H1 (cell line): ENCODE measurements around the gene USP37. TPM values are rescaled to one million over a fixed set of nuclear protein-coding genes. Genes with fewer than 3 reads are reported as not detected.
A peak's percentile ranks its signal among the peaks of the same experiment; 100 is the strongest.

ENCODE experiments used
- BCL11A ChIP-seq, 2 experiments: IDR thresholded peaks; one replicate each; pipeline ENCODE4 v1.6.1; 2011; ENCODE audit warnings: low read depth in 2 of 2, low read length in 2 of 2, mild to moderate bottlenecking in 2 of 2
- CHD7 ChIP-seq: fragments of 300-600 bp; sonication (generic); IDR thresholded peaks from 2 replicates; pipeline ENCODE4 v1.7.1; 2012; ENCODE audit warnings: low read length, moderate library complexity, mild to moderate bottlenecking, inconsistent platforms; ENCODE audit not compliant: insufficient replicate concordance
- GABPA ChIP-seq: IDR thresholded peaks from 2 replicates; pipeline ENCODE4 v1.6.1; 2011; ENCODE audit warnings: mild to moderate bottlenecking, low read length, moderate library complexity, borderline replicate concordance; ENCODE audit not compliant: insufficient read depth
- POLR2A ChIP-seq, 2 experiments: IDR thresholded peaks; 1 replicate in 1 of 2; 2 replicates in 1 of 2; pipeline ENCODE4 v1.6.1; 2011; ENCODE audit warnings: low read depth in 2 of 2, low read length in 2 of 2, mild to moderate bottlenecking in 2 of 2; ENCODE audit errors: control extremely low read depth in 1 of 2
- POU5F1 ChIP-seq: IDR thresholded peaks from 2 replicates; pipeline ENCODE4 v1.6.1; 2011; ENCODE audit warnings: low read depth, mild to moderate bottlenecking, low read length, moderate library complexity
- RAD21 ChIP-seq, 2 experiments: IDR thresholded peaks in 1 of 2; conservative IDR thresholded peaks in 1 of 2; 2 replicates each; pipeline ENCODE4 v1.6.1; 2011; ENCODE audit warnings: low read depth in 2 of 2, low read length in 2 of 2, improper control_type of control experiment in 1 of 2, inconsistent platforms in 1 of 2, mild to moderate bottlenecking in 1 of 2, moderate library complexity in 1 of 2
- SP2 ChIP-seq: IDR thresholded peaks from 2 replicates; pipeline ENCODE4 v1.6.1; 2012; ENCODE audit warnings: mild to moderate bottlenecking, low read length, inconsistent platforms
- SRF ChIP-seq: IDR thresholded peaks from 2 replicates; pipeline ENCODE4 v1.6.1; 2011; ENCODE audit warnings: mild to moderate bottlenecking, low read depth, low read length, moderate library complexity
- TAF7 ChIP-seq: optimal IDR thresholded peaks from 2 replicates; pipeline ENCODE3; 2011; ENCODE audit warnings: low read depth, mild to moderate bottlenecking, inconsistent platforms, low read length, moderate library complexity, borderline replicate concordance
- YY1 ChIP-seq: IDR thresholded peaks from 2 replicates; pipeline ENCODE4 v1.6.1; 2011; ENCODE audit warnings: low read depth, mild to moderate bottlenecking, low read length
- polyA plus RNA-seq, 7 experiments: library from polyadenylated mRNA; depleted of rRNA in 3 of 7; stranded (reverse) in 5 of 7; unstranded in 2 of 7; fragments of >200 nt in 5 of 7; fragments of 200-250 nt in 2 of 7; gene quantifications; 1 replicate in 5 of 7; 2 replicates in 1 of 7; 4 replicates in 1 of 7; pipeline versions ENCODE4 v1.2.1 to v1.2.3, GENCODE V29; 2011 to 2013; ENCODE audit warnings: missing spikeins in 2 of 7, mixed read lengths in 2 of 7
- total RNA-seq: library from RNA; stranded (reverse); fragmentation: NEBNext Ultra II Directional; extraction: Animal tissue kit (Norgen Biotek cat#: 25700); gene quantifications from 2 replicates; pipeline ENCODE4 v1.2.1, GENCODE V29; 2021
- TF ChIP-seq, protein P1 (sequence below): IDR thresholded peaks from 2 replicates; pipeline ENCODE4 v1.6.1; 2012; ENCODE audit warnings: inconsistent platforms

Gene USP37
- total and polyA plus RNA-seq, 2 of the 8 experiments (the other 6 are each of a cell fraction or from before 2014, with no cell fraction given): 3.8 to 29.1 TPM

DNA sequence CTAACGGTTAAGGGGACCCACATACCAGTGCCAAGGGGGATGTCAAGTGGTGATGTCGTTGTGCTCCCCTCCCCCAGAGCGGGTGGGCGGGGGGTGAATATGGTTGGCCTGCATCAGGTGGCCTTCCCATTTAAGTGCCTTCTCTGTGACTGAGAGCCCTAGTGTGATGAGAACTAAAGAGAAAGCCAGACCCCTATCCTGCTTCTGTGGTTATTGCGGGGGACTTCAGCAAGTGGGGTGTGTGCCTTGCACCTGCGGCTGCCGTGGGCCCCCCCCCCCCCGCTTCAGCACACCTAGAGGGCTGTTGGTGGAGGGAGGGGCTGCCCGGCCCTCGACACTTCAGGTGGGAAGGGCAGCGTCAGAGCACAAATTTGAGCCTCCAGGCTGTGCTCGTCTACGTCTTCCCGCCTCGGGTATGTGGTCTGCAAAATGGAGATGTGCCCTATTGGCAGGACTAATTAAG lies 162.4 kb downstream of the USP37 start (continued):
- TF ChIP-seq CHD7: no peak
- TF ChIP-seq SRF: no peak
- TF ChIP-seq BCL11A (IDR thresholded peaks at IDR 0.05; ENCODE audit: low read depth in 2 of 2, low read length in 2 of 2): no peak
- TF ChIP-seq POU5F1: no peak
- 0 out of 2 replicates have a peak, but pooled peaks have one; percentile 6 for TF ChIP-seq YY1
- TF ChIP-seq GABPA: no peak
- no peak for TF ChIP-seq SP2
- TF ChIP-seq, protein P1, sequence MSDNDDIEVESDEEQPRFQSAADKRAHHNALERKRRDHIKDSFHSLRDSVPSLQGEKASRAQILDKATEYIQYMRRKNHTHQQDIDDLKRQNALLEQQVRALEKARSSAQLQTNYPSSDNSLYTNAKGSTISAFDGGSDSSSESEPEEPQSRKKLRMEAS: 0 out of 2 replicates have a peak, but pooled peaks have one; percentile 20
- no peak for TF ChIP-seq TAF7
- TF ChIP-seq RAD21 (IDR thresholded peaks at IDR 0.05 in 1 of 2, conservative IDR thresholded peaks at IDR 0.05 in 1 of 2; ENCODE audit: low read depth in 2 of 2, low read length in 2 of 2): no peak
- TF ChIP-seq POLR2A (IDR thresholded peaks at IDR 0.05; ENCODE audit: control extremely low read depth in 1 of 2, low read depth in 2 of 2, low read length in 2 of 2): no peak; a peak in 1 of 3 replicates
